ENCODE results near the gene SLC9A8.
"Not testable (repeated sequence)": the region's sequence is repeated elsewhere in the genome, so short reads cannot be mapped to it uniquely, and the experiment has no call there.

SLC9A8 gene

DNA sequence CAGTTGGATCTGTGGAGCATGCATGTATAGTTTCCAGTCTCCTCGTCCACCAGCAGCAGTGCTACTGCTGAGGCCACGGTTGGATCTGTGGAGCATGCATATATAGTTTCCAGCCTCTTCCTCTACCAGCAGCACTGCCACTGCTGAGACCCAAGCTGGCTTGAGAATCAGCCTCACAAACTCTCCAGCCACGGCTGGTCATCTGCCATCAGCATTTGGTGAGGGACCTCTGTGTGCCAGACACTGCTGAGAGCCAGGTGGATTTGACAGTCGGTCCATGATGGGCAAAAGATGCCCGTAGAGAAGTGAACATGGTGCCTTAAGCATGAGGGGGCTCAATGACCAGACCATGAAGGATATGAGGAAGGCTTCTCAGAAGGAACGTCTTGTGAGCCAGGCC, 46.4 kb downstream of the SLC9A8 start:
- in situ Hi-C loops (cut with MboI; ENCODE audit: low sequenced_read_pairs): no loop called here
- Histone ChIP-seq H3K9me3 (no peaks in the 10 kb centered on the region), H3K4me3 (no peak overlapping the region), H3K4me1 (no peaks in the 10 kb centered on the region), H3K36me3 (replicated peaks) (peaks cover 7% of the 10 kb centered on the region), H3K27me3 (ENCODE audit: low read depth) (no peaks in the 10 kb centered on the region)
- DNase-seq (ENCODE audit: low spot score in 2 of 2): no peak

DNA sequence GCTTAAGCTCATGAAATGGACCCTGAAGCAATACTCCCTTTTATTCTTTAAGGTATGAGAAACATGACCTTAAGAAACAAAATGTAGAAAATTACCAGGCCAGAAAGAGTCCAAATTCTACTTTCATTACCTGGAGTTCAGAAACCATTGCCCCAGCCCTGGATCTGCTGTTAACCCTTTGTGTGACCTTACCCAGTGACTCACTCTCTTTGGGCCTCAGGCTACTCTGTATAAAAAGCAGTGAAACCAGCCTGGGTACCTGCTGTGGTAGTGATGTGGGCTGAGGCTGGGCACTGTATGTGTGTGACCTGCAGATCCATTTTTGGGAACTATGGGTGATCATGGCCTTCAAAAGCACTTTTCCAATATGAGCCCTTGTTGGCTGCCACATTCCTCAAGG, 47.2 kb downstream of the SLC9A8 start:
- no peaks in the 10 kb centered on the region for H3K4me1 ChIP-seq
- H3K4me3 ChIP-seq: no peak overlapping the region
- DNase-seq (ENCODE audit: low spot score in 2 of 2): no peak
- peaks cover 7% of the 10 kb centered on the region for H3K36me3 ChIP-seq (replicated peaks)
- in situ Hi-C loops (cut with MboI; ENCODE audit: low sequenced_read_pairs): no loop called here
- no peaks in the 10 kb centered on the region for H3K27me3 ChIP-seq (ENCODE audit: low read depth)
- H3K9me3 ChIP-seq: no peaks in the 10 kb centered on the region

DNA sequence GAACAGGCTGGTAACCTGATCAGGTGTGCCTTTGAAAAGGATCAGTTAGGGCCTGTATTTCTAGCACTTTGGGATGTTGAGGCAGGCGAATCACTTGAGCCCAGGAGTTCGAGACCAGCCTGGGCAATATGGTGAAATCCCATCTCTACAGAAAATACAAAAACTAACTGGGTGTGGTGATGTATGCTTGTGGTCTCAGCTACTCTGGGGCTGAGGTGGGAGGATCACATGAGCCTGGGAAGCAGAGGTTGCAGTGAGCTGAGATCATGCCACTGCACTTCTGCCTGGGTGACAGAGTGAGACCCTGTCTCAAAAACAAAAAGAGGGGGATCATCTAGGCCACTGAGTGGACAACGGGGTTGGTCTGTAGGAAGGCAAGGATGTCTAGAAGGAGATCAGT, 48.6 kb downstream of the SLC9A8 start:
- H3K9me3 ChIP-seq; H3K36me3 ChIP-seq (replicated peaks); H3K27me3 ChIP-seq (ENCODE audit: low read depth); H3K4me1 ChIP-seq; DNase-seq (ENCODE audit: low spot score in 2 of 2); H3K4me3 ChIP-seq; in situ Hi-C loops (cut with MboI; ENCODE audit: low sequenced_read_pairs): not testable (repeated sequence)

DNA sequence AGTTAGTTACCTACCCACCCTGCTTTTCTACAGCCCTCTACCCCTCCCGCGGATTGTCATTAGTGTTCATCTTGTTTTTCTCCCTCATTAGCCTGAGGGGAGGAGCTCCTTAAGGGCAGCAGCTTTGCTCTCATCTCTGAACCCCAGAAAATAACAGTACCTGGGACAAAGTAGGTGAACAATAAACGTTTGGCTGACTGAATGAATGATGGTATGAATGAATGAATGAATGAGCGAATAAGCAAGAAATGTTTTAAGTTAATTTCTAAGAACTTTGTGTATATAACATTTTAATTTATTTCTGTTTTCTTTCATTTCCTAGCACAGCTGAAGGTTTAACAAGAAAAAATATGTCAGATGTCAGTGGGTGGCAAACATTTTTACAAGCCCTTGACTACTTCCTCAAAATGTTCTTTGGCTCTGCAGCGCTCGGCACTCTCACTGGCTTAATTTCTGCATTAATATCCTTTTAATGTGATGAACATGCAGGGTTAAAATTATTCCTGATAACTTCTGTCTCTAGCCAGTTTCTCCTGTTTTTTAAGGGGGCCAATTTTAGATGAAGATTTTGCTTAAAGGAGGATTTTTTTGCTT, 50.1 kb downstream of the SLC9A8 start:
- in situ Hi-C loops (cut with MboI; ENCODE audit: low sequenced_read_pairs): no loop called here
- no peaks in the 10 kb centered on the region for H3K27me3 ChIP-seq (ENCODE audit: low read depth)
- H3K36me3 ChIP-seq (replicated peaks): peaks cover 12% of the 10 kb centered on the region
- no peaks in the 10 kb centered on the region for H3K9me3 ChIP-seq
- H3K4me1 ChIP-seq: no peaks in the 10 kb centered on the region
- no peak overlapping the region for H3K4me3 ChIP-seq
- DNase-seq (ENCODE audit: low spot score in 2 of 2): no peak

- Histone ChIP-seq H3K27me3 (ENCODE audit: low read depth) (no peaks in the 10 kb centered on the region), H3K9me3 (no peaks in the 10 kb centered on the region), H3K36me3 (replicated peaks) (peaks cover 12% of the 10 kb centered on the region), H3K4me3 (no peak overlapping the region), H3K4me1 (no peaks in the 10 kb centered on the region)
- no peak for DNase-seq (ENCODE audit: low spot score in 2 of 2)
- in situ Hi-C loops (cut with MboI; ENCODE audit: low sequenced_read_pairs): no loop called here
Observed at GRCh38 chr20:49863666-49864065, 51.0 kb downstream of the SLC9A8 start.

DNA sequence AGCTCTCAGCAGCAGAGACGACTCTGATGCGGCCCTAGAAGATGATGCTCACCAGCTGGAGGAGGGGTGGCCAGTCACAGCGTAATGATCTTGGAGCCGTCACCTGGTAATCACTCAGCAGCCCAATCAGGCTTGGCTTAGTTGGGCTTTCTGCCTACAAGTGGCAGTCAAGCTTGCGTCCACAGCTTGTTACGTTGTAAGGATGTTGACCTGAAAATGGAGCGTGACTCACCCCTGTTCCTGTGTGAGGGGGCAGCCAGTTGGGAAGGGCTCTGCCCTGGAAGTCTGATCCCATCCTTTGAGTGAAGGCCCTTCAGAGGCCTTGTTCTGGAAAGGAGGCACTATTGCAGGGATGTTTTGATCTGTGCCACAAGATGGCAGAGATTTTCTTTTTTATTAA, 52.9 kb downstream of the SLC9A8 start:
- H3K4me1 ChIP-seq: no peaks in the 10 kb centered on the region
- H3K36me3 ChIP-seq (replicated peaks): peaks cover 7% of the 10 kb centered on the region; the same call in 1 of the 2 replicates
- in situ Hi-C loops (cut with MboI; ENCODE audit: low sequenced_read_pairs): no loop called here
- H3K4me3 ChIP-seq: no peak overlapping the region
- no peak for DNase-seq (ENCODE audit: low spot score in 2 of 2)
- H3K9me3 ChIP-seq: no peaks in the 10 kb centered on the region
- no peaks in the 10 kb centered on the region for H3K27me3 ChIP-seq (ENCODE audit: low read depth)

DNA sequence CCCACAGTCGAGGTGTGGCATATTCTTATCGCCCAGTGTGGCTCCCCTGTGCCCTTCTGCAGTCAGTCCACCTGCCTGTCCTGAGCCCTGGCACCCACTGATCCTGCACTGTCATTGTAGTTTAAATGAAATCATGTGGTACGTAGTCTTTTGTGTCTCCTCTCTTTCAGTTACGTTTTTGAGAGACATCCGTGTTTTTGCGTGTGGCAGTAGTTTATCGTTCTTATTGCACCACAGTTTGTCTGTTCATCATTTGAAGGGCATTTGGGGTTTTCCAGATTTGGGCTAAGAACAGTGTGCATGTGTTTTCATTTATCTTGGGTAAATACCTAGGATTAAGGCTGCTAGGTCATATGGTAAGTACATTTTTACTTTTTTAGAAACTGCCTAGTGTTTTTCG, 53.4 kb downstream of the SLC9A8 start:
- DNase-seq (ENCODE audit: low spot score in 2 of 2): no peak
- no peaks in the 10 kb centered on the region for H3K4me1 ChIP-seq
- no peak overlapping the region for H3K4me3 ChIP-seq
- H3K27me3 ChIP-seq (ENCODE audit: low read depth): no peaks in the 10 kb centered on the region
- peaks cover 4% of the 10 kb centered on the region; the same call in 1 of the 2 replicates for H3K36me3 ChIP-seq (replicated peaks)
- H3K9me3 ChIP-seq: no peaks in the 10 kb centered on the region
- in situ Hi-C loops (cut with MboI; ENCODE audit: low sequenced_read_pairs): no loop called here

DNA sequence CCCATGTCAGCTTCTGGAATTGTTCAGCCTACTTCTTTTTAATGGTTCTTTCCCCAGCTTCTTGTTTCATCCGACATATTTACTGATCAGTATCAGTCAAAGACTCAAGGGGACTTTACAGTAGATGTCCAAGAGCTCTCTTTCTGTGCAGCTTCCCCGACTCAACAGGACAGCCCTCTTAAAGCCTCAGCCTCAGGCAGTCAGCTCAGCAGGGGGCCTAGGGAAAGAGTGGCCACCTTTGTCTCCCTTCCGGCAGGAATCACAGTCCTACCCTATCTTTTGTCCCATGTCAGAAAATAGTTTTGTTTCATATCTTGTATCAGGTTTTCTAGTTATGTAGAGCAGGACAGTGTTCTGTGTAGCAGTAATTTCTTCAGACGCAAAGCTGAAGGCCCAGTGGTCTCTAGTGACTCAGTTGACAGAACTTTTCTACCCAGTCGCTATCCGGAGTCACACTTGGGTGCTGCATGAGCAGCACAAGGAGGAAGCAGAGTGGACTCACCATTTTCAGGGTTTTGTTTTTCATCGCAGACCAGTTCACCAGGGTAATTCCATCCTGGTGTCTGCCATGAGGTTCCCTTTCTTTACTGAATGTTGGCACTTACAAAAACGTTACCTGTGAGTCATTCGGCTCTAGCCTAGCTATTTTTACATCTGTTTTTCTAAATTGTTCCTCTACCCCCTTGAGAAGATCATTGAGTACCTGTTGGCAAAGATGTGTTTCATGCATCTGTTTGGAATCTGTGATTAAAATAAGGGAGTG, 55.0 kb downstream of the SLC9A8 start:
- H3K36me3 ChIP-seq (replicated peaks): peaks cover 4% of the 10 kb centered on the region; the same call in 1 of the 2 replicates
- no peaks in the 10 kb centered on the region for H3K9me3 ChIP-seq
- no peaks in the 10 kb centered on the region for H3K27me3 ChIP-seq (ENCODE audit: low read depth)
- no peaks in the 10 kb centered on the region for H3K4me1 ChIP-seq
- no peak overlapping the region for H3K4me3 ChIP-seq
- peak; percentile 13 to 63 for DNase-seq (ENCODE audit: low spot score in 2 of 2)
- in situ Hi-C loops (cut with MboI; ENCODE audit: low sequenced_read_pairs): no loop called here

DNA sequence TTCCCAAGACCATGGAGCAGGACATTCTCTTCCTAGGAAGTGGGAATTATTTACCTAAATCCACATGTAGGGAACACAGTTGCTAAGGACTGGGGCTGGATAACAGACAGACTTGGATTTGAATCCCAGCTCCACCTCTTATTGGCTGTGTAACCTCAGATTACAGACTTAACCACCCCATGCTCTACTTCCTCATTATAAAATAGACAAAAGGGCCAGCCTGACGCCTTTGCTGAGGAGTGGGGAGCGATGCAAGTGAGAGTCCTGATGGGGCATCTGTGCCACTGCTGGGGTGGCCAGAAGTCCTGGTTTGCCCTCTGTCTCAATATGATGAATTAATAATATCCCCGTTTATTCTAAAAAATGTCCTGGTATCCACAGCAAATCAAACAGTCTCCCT, 55.9 kb downstream of the SLC9A8 start:
- DNase-seq (ENCODE audit: low spot score in 2 of 2): no peak
- Histone ChIP-seq H3K36me3 (replicated peaks) (peaks cover 4% of the 10 kb centered on the region; the same call in 1 of the 2 replicates), H3K4me1 (no peaks in the 10 kb centered on the region), H3K4me3 (no peak overlapping the region), H3K27me3 (ENCODE audit: low read depth) (no peaks in the 10 kb centered on the region), H3K9me3 (no peaks in the 10 kb centered on the region)
- in situ Hi-C loops (cut with MboI; ENCODE audit: low sequenced_read_pairs): no loop called here

DNA sequence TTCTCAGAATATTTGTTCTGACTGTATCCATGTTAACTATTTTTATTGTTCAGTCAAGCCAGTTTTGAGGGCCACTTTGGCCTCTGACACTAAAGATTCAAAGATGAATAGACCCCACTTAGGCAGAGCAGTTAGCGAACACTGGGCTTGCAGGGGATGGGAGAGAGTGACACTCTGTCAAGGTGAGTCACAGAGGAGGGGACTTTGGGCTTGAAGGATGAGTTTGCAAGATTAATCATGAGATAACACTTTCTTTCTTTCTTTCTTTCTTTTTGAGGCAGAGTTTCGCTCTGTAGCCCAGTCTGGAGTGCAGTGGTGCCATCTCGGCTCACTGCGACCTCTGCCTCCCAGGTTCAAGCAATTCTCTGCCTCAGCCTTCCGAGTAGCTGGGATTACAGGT, 56.3 kb downstream of the SLC9A8 start:
- Histone ChIP-seq H3K36me3 (replicated peaks) (peaks cover 4% of the 10 kb centered on the region; the same call in 1 of the 2 replicates), H3K4me1 (no peaks in the 10 kb centered on the region), H3K4me3 (no peak overlapping the region), H3K27me3 (ENCODE audit: low read depth) (no peaks in the 10 kb centered on the region), H3K9me3 (no peaks in the 10 kb centered on the region)
- in situ Hi-C loops (cut with MboI; ENCODE audit: low sequenced_read_pairs): no loop called here
- no peak for DNase-seq (ENCODE audit: low spot score in 2 of 2)

- in situ Hi-C loops (cut with MboI; ENCODE audit: low sequenced_read_pairs): no loop called here
- Histone ChIP-seq H3K4me1 (no peaks in the 10 kb centered on the region), H3K27me3 (ENCODE audit: low read depth) (no peaks in the 10 kb centered on the region), H3K9me3 (no peaks in the 10 kb centered on the region), H3K36me3 (replicated peaks) (peaks cover 4% of the 10 kb centered on the region; the same call in 1 of the 2 replicates), H3K4me3 (no peak overlapping the region)
- no peak for DNase-seq (ENCODE audit: low spot score in 2 of 2)
Observed at GRCh38 chr20:49870261-49870660, 57.6 kb downstream of the SLC9A8 start.

GRCh38 chr20:49871391-49871948, 58.8 kb downstream of the SLC9A8 start:
- H3K4me1 ChIP-seq: no peaks in the 10 kb centered on the region
- in situ Hi-C loops (cut with MboI; ENCODE audit: low sequenced_read_pairs): no loop called here
- no peaks in the 10 kb centered on the region for H3K9me3 ChIP-seq
- DNase-seq (ENCODE audit: low spot score in 2 of 2): no peak
- H3K36me3 ChIP-seq (replicated peaks): peaks cover 1% of the 10 kb centered on the region
- H3K27me3 ChIP-seq (ENCODE audit: low read depth): no peaks in the 10 kb centered on the region
- no peak overlapping the region for H3K4me3 ChIP-seq

DNA sequence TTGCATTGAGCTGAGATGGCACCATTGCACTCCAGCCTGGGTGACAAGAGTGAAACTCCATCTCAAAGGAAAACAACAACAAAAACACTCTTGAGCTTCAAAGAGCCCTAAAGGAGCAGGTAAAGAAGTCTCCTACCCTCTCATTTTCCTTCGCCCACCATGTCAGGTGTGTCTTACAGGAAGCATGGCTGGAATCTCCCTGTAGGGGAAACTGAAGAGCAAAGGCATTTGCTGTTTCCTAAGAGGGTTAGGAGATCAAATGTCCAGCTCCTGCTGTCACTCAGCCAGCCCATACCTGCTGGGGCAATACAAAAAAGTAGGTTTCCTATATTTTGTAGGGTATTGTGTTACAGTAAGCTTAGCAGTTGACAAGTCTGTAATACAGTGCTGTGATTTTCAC, 59.4 kb downstream of the SLC9A8 start:
- Histone ChIP-seq H3K4me1 (no peaks in the 10 kb centered on the region), H3K27me3 (ENCODE audit: low read depth) (no peaks in the 10 kb centered on the region), H3K9me3 (no peaks in the 10 kb centered on the region), H3K4me3 (no peak overlapping the region), H3K36me3 (replicated peaks) (no peaks in the 10 kb centered on the region; the same call in 1 of the 2 replicates)
- DNase-seq (ENCODE audit: low spot score in 2 of 2): no peak
- in situ Hi-C loops (cut with MboI; ENCODE audit: low sequenced_read_pairs): no loop called here

DNA sequence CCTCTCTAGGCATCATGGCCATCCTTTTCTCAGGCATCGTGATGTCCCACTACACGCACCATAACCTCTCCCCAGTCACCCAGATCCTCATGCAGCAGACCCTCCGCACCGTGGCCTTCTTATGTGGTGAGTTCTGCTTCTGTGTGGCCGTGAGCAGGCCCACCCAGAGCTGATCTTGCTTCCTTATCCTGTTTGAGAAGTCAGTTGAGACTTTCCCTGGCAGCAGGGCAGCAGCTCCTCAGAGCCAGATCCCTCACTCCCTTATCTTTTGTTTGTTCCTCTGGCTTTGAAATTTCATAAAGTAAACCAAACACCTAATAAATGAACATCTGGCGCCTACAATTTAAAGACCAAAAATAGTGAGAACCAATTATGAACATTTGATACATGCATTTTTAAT, 62.1 kb downstream of the SLC9A8 start:
- DNase-seq (ENCODE audit: low spot score in 2 of 2): no peak
- in situ Hi-C loops (cut with MboI; ENCODE audit: low sequenced_read_pairs): no loop called here
- Histone ChIP-seq H3K4me3 (no peak overlapping the region), H3K36me3 (replicated peaks) (no peaks in the 10 kb centered on the region; the same call in 1 of the 2 replicates), H3K27me3 (ENCODE audit: low read depth) (no peaks in the 10 kb centered on the region), H3K9me3 (no peaks in the 10 kb centered on the region), H3K4me1 (no peaks in the 10 kb centered on the region)

Data from HAP-1 (cell line).